ENCODE data around the gene ANK3. TPM values are rescaled to one million over a fixed set of nuclear protein-coding genes. Genes with fewer than 3 reads are reported as not detected.

The ANK3 gene
- total RNA-seq, 1 experiment from 2014 or later = 7.0 TPM

DNA sequence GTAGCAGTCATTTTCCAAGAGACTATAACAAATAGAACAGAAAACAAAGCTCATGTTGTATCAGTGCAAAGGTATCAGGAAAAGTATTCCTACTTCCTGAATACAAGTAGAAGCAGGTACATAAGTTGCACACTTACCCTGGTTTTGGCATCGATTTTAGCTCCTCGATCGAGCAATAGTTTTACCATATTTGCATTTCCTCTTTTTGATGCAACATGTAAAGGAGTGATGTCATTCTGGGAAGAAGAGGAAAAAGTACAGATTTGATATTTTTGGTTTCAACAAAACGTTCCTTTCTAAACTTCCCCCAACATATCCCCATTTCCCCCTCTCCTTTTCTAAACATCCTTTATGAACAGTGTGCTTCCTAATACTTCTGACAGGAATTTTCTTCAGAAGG is 155.1 kb downstream of the ANK3 start:
- Histone ChIP-seq H2AFZ (ENCODE audit: low read length) (peak overlapping the region; percentile 17; the same call in 1 of the 2 replicates), H3K27ac (ENCODE audit: low read length) (peak overlapping the region; percentile 97), H3K9me2 (replicated peaks; ENCODE audit: insufficient read depth, low read length) (no peaks in the 10 kb centered on the region), H3K9ac (ENCODE audit: low read length) (no peak overlapping the region; the same call in 1 of the 2 replicates), H3K36me3 (ENCODE audit: insufficient read depth, low read length) (no peaks in the 10 kb centered on the region), H3K79me2 (ENCODE audit: low read length) (no peaks in the 10 kb centered on the region), H3K4me3 (ENCODE audit: low read length) (peak overlapping the region; percentile 5; the same call in 1 of the 2 replicates), H3K4me2 (ENCODE audit: low read depth, low read length, poor library complexity, severe bottlenecking) (peak overlapping the region; percentile 54), H3K27me3 (ENCODE audit: low read length) (no peaks in the 10 kb centered on the region), H3K4me1 (ENCODE audit: low read length) (peaks cover 96% of the 10 kb centered on the region), H4K20me1 (ENCODE audit: insufficient read depth, low read depth, low read length) (no peaks in the 10 kb centered on the region), H3K9me3 (ENCODE audit: low read length) (no peaks in the 10 kb centered on the region)
- peak; percentile 52 for DNase-seq

DNA sequence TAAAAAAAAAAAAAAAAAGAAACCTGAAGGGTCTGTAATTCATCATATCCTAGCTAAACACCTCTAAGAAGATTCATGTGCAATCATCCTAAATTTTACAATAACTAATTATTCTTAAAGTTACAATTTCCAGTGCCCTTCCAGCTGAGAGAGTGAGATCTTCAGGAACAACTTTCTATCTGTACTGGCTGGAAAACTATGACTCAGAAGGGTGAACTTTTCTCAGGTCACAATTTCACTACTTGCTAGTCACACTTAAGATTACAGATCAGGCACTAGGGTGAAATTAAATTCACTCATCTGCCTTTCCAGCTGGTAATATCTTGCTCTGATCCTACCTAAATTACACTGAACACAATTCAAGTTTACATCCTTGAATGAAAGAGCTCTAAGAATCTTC is 158.8 kb downstream of the ANK3 start:
- Histone ChIP-seq H3K27ac (ENCODE audit: low read length) (peak overlapping the region; percentile 97), H3K4me2 (ENCODE audit: low read depth, low read length, poor library complexity, severe bottlenecking) (peak overlapping the region; percentile 14), H3K4me1 (ENCODE audit: low read length) (peaks cover 71% of the 10 kb centered on the region), H3K9me3 (ENCODE audit: low read length) (no peaks in the 10 kb centered on the region), H3K27me3 (ENCODE audit: low read length) (no peaks in the 10 kb centered on the region), H3K9me2 (replicated peaks; ENCODE audit: insufficient read depth, low read length) (no peaks in the 10 kb centered on the region), H3K4me3 (ENCODE audit: low read length) (no peak overlapping the region), H2AFZ (ENCODE audit: low read length) (peak overlapping the region; percentile 84), H3K9ac (ENCODE audit: low read length) (peak overlapping the region; percentile 32; the same call in 1 of the 2 replicates), H3K36me3 (ENCODE audit: insufficient read depth, low read length) (no peaks in the 10 kb centered on the region), H4K20me1 (ENCODE audit: insufficient read depth, low read depth, low read length) (no peaks in the 10 kb centered on the region), H3K79me2 (ENCODE audit: low read length) (no peaks in the 10 kb centered on the region)
- DNase-seq = peak; percentile 42

DNA sequence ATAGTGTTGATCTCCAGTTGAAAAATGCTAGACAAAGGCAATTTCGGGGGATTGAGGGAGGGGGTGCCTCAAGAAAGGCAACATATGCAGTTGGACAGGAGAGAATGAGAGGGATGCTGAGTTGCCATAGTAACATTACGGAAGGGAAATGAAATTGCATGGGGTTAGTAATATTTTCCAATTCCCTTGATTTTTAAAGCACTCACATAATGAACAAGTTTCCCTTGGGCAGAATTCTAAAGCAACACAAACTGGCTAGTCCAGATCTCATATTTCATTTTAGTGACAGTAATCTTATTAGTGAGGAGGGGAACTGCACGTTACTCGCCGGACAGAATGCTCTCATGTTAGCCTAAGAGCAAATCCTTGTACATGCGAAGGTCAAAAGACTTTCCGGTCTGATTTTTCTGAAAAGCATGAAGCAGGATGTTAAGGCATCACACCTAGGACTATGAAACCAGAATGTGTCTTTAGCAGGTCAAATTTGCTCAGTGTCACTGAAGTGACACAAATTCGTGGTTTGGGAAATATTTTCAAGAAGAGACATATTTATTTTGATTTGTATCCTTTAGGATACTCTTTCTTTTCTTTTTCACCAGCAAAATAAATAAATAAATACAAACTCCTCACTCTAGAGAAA is 165.5 kb downstream of the ANK3 start:
- DNase-seq = no peak
- Histone ChIP-seq H3K36me3 (ENCODE audit: insufficient read depth, low read length) (no peaks in the 10 kb centered on the region), H2AFZ (ENCODE audit: low read length) (no peak overlapping the region), H3K4me1 (ENCODE audit: low read length) (peaks cover 24% of the 10 kb centered on the region), H3K9ac (ENCODE audit: low read length) (no peak overlapping the region), H3K9me3 (ENCODE audit: low read length) (no peaks in the 10 kb centered on the region), H4K20me1 (ENCODE audit: insufficient read depth, low read depth, low read length) (no peaks in the 10 kb centered on the region), H3K4me2 (ENCODE audit: low read depth, low read length, poor library complexity, severe bottlenecking) (no peak overlapping the region), H3K79me2 (ENCODE audit: low read length) (no peaks in the 10 kb centered on the region), H3K4me3 (ENCODE audit: low read length) (no peak overlapping the region), H3K9me2 (replicated peaks; ENCODE audit: insufficient read depth, low read length) (no peaks in the 10 kb centered on the region), H3K27me3 (ENCODE audit: low read length) (no peaks in the 10 kb centered on the region), H3K27ac (ENCODE audit: low read length) (no peak overlapping the region)

DNA sequence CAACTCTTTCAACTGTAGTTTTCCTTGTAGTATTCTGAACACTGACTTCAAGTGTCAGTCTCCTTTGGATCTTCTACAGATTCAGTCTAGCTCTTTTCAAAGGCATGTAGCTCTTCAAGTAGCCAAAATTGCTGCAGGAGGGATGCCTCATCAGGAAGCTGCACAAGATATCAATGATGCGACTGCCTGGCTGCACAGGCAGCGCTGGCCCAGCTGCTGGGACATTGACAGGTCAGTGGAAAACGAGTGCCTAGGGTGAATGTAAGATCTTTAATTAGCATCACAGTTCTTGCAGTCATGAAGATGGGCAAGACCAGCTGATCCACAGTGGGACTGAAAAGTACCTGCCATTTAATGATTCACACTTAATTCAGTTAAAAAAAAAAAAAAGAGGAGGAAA is 167.6 kb downstream of the ANK3 start:
- no peaks in the 10 kb centered on the region for H3K9me2 ChIP-seq (replicated peaks; ENCODE audit: insufficient read depth, low read length)
- H3K9ac ChIP-seq (ENCODE audit: low read length) = no peak overlapping the region
- no peaks in the 10 kb centered on the region for H3K79me2 ChIP-seq (ENCODE audit: low read length)
- no peaks in the 10 kb centered on the region for H3K9me3 ChIP-seq (ENCODE audit: low read length)
- H3K36me3 ChIP-seq (ENCODE audit: insufficient read depth, low read length) = no peaks in the 10 kb centered on the region
- H3K4me1 ChIP-seq (ENCODE audit: low read length) = peaks cover 38% of the 10 kb centered on the region
- H3K27me3 ChIP-seq (ENCODE audit: low read length) = no peaks in the 10 kb centered on the region
- H3K4me3 ChIP-seq (ENCODE audit: low read length) = no peak overlapping the region
- H2AFZ ChIP-seq (ENCODE audit: low read length) = no peak overlapping the region
- H4K20me1 ChIP-seq (ENCODE audit: insufficient read depth, low read depth, low read length) = no peaks in the 10 kb centered on the region
- no peak overlapping the region for H3K27ac ChIP-seq (ENCODE audit: low read length)
- no peak overlapping the region for H3K4me2 ChIP-seq (ENCODE audit: low read depth, low read length, poor library complexity, severe bottlenecking)
- DNase-seq = no peak

GRCh38 chr10:60212195-60212594 is 177.5 kb downstream of the ANK3 start:
- Histone ChIP-seq H3K27me3 (ENCODE audit: low read length) (no peaks in the 10 kb centered on the region), H3K9ac (ENCODE audit: low read length) (no peak overlapping the region), H2AFZ (ENCODE audit: low read length) (peak overlapping the region; percentile 71), H3K4me1 (ENCODE audit: low read length) (peaks cover 59% of the 10 kb centered on the region), H3K4me2 (ENCODE audit: low read depth, low read length, poor library complexity, severe bottlenecking) (peak overlapping the region; percentile 5), H3K4me3 (ENCODE audit: low read length) (no peak overlapping the region), H3K9me3 (ENCODE audit: low read length) (no peaks in the 10 kb centered on the region), H3K9me2 (replicated peaks; ENCODE audit: insufficient read depth, low read length) (no peaks in the 10 kb centered on the region), H3K27ac (ENCODE audit: low read length) (no peak overlapping the region), H3K79me2 (ENCODE audit: low read length) (no peaks in the 10 kb centered on the region), H4K20me1 (ENCODE audit: insufficient read depth, low read depth, low read length) (no peaks in the 10 kb centered on the region), H3K36me3 (ENCODE audit: insufficient read depth, low read length) (no peaks in the 10 kb centered on the region)
- DNase-seq = peak; percentile 53

- Histone ChIP-seq H3K4me1 (ENCODE audit: low read length) (peaks cover 52% of the 10 kb centered on the region), H3K36me3 (ENCODE audit: insufficient read depth, low read length) (no peaks in the 10 kb centered on the region), H3K79me2 (ENCODE audit: low read length) (no peaks in the 10 kb centered on the region), H2AFZ (ENCODE audit: low read length) (no peak overlapping the region), H3K9me3 (ENCODE audit: low read length) (no peaks in the 10 kb centered on the region), H4K20me1 (ENCODE audit: insufficient read depth, low read depth, low read length) (no peaks in the 10 kb centered on the region), H3K27me3 (ENCODE audit: low read length) (no peaks in the 10 kb centered on the region), H3K27ac (ENCODE audit: low read length) (no peak overlapping the region), H3K9ac (ENCODE audit: low read length) (no peak overlapping the region), H3K4me2 (ENCODE audit: low read depth, low read length, poor library complexity, severe bottlenecking) (no peak overlapping the region), H3K4me3 (ENCODE audit: low read length) (no peak overlapping the region), H3K9me2 (replicated peaks; ENCODE audit: insufficient read depth, low read length) (no peaks in the 10 kb centered on the region)
- no peak for DNase-seq
Measured at GRCh38 chr10:60209874-60210570, 179.7 kb downstream of the ANK3 start.

DNA sequence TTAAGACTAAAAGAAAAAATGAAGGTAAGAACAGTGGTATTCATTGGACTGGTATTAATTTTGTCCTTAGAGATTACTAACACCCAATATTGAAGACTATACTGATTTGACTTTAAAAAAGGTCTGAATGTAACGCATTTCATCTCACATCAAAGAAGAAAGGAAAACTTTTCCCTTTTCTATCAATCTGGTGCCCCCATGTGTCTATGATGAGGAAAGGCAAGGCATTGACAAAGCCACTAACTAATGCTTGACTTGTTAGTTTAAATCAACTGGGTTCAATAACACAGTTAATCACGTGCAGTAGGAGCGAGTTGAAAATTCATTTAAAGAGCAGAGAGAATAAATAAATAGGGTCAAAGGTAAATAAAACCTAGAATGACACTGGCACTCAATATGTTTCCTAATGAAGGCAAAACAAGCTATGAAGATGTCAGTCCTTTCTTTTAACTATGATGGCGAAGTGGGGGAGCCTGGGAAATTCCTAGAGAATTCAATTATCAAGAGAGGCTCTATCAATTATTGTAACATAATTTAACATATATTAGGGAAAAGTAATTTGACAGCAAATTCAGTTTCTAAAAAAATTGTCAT is 180.9 kb downstream of the ANK3 start:
- Histone ChIP-seq H3K9me3 (ENCODE audit: low read length) (no peaks in the 10 kb centered on the region), H3K4me1 (ENCODE audit: low read length) (peaks cover 61% of the 10 kb centered on the region), H3K27ac (ENCODE audit: low read length) (no peak overlapping the region), H3K4me2 (ENCODE audit: low read depth, low read length, poor library complexity, severe bottlenecking) (no peak overlapping the region), H4K20me1 (ENCODE audit: insufficient read depth, low read depth, low read length) (no peaks in the 10 kb centered on the region), H3K27me3 (ENCODE audit: low read length) (no peaks in the 10 kb centered on the region), H3K4me3 (ENCODE audit: low read length) (no peak overlapping the region), H3K36me3 (ENCODE audit: insufficient read depth, low read length) (no peaks in the 10 kb centered on the region), H3K9me2 (replicated peaks; ENCODE audit: insufficient read depth, low read length) (no peaks in the 10 kb centered on the region), H3K79me2 (ENCODE audit: low read length) (no peaks in the 10 kb centered on the region), H3K9ac (ENCODE audit: low read length) (no peak overlapping the region), H2AFZ (ENCODE audit: low read length) (0 out of 2 replicates have a peak overlapping the region, but pooled peaks have one; percentile 37)
- peak; percentile 85 for DNase-seq

DNA sequence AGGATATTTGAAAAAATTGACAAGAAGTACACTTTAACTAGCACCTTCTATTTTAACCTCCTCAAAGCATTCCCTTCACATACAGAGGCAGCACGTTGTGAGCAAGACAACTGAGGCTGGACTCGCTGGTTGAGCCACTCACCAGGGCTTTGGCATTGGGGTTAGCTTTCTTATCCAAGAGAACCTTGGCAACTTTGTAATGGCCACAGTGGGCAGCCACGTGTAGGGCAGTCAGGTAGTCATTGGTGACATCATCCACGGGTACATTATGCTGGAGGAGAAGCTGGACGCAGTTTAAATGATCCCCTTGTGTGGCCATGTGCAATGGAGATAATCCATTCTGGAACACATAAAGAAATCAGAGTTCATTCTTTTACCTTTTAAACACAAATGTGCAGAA is 181.8 kb downstream of the ANK3 start:
- no peaks in the 10 kb centered on the region for H3K79me2 ChIP-seq (ENCODE audit: low read length)
- no peak overlapping the region for H2AFZ ChIP-seq (ENCODE audit: low read length)
- DNase-seq = no peak
- no peak overlapping the region for H3K27ac ChIP-seq (ENCODE audit: low read length)
- no peak overlapping the region for H3K9ac ChIP-seq (ENCODE audit: low read length)
- H4K20me1 ChIP-seq (ENCODE audit: insufficient read depth, low read depth, low read length) = no peaks in the 10 kb centered on the region
- H3K36me3 ChIP-seq (ENCODE audit: insufficient read depth, low read length) = no peaks in the 10 kb centered on the region
- peaks cover 61% of the 10 kb centered on the region for H3K4me1 ChIP-seq (ENCODE audit: low read length)
- no peaks in the 10 kb centered on the region for H3K27me3 ChIP-seq (ENCODE audit: low read length)
- no peak overlapping the region for H3K4me3 ChIP-seq (ENCODE audit: low read length)
- no peaks in the 10 kb centered on the region for H3K9me2 ChIP-seq (replicated peaks; ENCODE audit: insufficient read depth, low read length)
- H3K9me3 ChIP-seq (ENCODE audit: low read length) = no peaks in the 10 kb centered on the region
- no peak overlapping the region for H3K4me2 ChIP-seq (ENCODE audit: low read depth, low read length, poor library complexity, severe bottlenecking)

Data from Karpas-422 (cell line).